Islet precursor cell (in vitro differentiated cells): ENCODE data around the gene SPEN.
"Not testable (repeated sequence)": the region's sequence is repeated elsewhere in the genome, so short reads cannot be mapped to it uniquely, and the experiment has no call there.

Source experiments
- DNase-seq: peaks from one replicate; pipeline ENCODE4 v3.0.0-alpha.2; 2018

Gene SPEN

DNA sequence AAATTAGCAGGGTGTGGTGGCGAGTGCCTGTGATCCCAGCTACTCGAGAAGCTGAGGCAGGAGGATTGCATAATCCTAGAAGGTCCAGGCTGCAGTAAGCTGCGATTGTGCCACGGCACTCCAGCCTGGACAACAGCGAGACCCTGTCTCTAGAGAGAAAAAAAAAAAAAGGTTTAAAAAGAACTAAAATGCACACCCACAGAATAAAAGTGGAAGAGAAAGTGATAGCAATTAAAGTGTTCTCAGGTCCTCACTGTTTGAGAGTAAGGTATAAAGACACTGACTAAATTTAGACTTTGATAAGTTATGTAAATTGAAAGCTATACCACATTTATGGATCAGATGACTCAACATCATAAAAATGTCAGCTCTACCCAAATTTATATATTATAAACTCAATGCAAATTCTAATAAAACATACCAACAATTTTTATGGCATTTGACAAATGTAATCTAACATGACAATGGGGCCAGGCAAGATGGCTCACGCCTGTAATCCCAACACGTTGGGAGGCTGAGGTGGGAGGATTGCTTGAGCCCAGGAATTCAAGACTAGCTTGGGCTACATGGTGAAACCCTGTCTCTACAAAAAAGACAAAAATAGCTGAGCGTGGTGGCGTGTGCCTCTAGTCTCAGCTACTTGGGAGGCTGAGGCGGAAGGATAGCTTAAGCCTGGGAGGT is 116.6 kb downstream of the SPEN start:
- DNase-seq, result no peak

DNA sequence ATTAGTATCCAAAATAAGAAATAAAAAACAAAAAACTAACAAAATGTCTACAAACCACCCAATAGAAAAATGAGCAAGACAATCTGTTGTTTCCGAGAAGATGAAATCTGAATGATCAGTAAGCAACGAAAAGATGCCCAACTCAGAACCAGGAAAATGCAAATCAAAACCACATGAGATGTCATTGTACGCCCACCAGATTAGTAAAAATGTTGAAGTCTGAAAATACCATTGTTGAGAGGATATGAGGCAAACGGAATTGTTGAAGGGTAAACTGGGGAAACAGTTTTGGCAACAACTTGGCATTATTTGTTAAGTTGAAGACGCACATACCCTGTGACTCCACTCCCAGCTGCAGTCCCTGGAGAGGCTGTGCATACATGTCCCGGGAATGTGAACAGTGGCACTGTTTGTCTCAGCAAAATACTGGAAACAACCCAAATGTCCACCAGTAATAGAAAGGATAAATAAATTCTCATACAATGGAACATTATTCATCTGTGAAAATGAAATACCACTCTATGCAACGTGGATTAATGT is 117.8 kb downstream of the SPEN start:
- DNase-seq, result no peak

DNA sequence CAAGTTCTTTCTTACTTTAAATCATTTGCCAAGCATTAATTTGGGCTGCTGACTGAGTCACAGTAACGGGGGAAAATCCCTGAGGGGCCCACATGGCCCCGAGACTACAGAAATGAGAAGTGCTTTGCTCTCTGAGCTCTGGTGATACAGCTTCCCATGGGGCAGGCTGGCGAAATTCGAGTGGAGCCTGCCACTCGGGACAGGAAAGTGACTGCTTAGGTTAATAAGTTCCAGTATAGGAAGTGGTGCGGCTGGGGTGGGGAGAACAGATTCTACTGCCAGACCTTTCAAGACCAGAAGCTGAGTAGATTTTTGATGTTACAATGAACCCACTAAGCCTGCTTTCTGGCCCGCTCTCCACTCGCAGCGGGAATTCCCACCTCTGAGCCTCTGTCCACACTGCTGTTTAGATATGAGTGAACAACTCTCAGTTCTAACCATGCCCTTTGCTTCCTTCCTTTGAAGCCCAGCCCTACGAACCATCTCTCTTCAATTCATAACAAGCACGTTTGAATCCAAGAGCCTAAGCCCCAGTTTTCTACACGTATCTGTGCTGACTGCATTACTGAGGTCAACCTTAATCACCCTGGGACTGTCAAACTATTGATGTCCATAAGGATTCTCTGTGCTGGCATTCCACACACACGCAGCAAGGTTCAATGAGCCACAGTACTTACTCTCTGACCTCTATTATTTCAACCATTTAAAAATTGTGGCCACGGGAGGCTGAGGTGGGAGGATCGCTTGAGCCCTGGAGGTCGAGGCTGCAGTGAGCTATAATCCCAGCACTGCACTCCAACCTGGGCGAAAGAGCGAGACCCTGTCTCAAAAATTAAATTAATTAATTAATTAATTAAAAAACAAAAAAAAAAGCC is 118.8 kb downstream of the SPEN start:
- DNase-seq, result no peak

DNA sequence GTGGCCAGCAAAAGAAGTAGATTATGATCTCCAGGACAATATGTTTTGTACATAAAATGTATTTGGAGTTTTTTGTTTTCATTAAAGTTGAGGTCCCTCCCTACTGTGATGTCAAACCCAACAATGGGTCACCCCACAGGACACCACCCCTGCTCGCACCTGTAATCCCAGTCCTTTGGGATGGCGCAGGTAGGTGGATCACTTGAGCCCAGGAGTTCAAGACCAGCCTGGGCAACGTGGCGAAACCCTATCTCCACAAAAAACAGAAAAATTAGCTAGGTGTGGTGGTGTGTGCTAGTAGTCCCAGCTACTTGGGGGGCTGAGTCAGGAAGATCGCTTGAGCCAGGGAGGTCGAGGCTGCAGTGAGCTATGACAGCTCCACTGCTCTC is 119.4 kb downstream of the SPEN start:
- no peak for DNase-seq

DNA sequence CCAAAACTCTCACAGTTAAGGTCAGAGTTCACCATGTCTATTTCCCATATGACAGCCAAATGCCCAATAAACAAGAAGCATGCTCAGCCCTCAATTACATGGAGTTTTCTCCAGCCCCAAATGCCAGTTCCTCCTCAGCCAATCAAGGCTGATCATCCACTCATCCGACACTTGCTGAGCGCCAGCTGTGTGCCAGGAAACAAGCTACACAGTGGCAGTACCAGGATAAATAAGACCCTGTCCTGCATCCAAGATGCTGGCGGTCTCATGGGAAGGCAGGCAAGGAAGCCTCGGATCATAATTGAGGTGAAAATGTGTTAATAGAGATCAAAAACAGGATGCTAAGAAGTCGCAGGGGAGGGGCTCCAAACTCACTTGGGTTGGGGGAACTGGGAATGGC is 120.7 kb downstream of the SPEN start:
- no peak for DNase-seq

DNA sequence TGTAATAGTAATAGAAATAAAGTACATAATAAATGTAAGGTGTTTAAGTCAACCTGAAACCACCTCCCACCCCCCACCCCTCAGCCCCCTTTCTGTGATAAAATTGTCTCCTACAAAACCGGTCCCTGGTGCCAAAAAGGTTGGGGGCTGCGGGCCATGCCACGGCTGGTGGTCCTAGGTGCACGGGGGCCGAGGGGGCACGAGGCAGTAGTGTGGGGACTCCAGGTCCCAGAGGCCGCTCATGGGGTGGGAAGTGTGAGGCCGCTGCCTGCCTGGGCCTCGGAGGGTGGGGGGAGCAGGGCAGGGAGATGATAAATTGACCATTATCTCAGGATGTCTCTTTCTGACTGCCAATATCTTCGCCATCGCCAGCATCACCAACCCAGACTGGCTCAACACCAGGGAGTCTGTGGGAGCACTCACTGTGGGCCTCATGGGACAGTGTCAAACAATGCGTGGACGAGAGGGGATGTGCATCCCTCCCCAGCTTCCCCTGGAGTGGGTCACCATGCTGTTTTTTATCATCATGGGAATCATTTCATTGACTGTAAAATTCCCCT is 121.9 kb downstream of the SPEN start:
- no peak for DNase-seq

DNA sequence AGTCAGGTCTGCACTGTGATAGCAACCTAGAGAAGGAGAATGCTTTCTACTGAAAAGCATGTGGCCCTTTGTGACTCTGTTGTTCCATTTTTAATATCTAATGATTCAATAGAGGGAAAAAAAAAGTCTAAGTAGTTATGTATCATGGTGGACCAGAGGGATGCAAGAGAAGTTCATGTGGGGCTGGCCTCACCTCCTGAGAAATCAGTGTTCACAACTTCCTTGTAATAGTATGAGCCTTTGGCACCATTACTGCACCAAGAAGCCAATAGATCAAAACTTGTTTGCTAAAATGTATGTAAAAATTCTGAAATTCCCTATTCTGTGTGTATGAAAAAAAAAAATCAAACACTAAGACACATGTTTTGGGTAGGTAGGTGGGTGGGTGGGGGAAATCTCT is 123.4 kb downstream of the SPEN start:
- no peak for DNase-seq

DNA sequence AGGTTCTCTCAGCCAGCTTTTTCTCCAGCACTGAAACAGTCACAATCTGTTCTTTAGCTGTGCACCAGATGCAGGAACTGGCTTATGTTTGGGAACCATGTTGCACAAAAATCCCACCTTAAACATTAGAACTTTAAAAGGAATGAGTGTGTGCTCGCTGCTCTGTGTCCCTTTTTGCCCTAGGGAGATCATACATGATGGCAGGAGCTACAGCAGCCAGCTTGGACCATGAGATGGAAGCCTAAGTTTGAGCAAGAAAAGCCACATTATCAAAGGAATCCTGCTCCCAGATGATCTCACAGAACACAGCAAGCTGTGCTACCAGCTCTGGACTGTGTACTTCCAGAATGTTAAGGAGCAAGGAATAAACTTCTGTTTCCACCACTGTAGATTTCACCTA is 124.9 kb downstream of the SPEN start:
- no peak for DNase-seq

DNA sequence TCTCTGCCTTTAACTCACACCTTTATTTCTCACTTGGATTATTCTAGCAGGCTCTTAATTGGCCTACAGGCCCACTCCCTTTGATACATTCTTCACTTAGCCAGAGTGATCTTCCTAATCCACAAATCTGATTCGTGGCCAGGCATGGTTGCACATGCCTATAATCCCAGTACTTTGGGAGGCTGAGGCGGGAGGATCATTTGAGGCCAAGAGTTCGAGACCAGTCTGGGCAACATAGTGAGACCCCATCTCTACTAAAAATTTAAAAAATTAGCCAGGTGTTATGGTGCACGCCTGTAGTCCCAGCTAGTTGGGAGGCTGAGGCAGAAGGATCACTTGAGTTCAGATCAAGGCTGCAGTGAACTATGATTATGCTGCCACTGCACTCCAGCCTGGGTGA is 126.3 kb downstream of the SPEN start:
- no peak for DNase-seq

DNA sequence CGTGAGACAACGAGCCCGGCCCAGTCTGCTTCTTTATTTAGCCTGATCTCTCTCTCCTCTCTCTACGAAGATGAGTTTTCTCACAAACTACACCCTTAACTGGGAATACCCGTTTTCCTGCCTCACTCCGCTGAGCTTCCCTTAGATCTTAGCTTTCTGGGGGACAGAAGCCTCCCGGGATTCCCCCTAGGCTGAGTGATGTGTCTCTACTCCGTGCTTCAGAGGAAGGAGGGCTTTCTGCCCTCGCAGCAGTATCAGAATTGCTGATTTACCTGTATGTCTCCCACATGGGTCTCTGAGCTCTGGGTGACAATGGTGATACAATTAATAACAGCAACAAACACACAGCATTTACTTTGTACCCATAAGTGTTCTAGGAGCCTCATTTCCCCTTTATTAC is 127.3 kb downstream of the SPEN start:
- DNase-seq, result no peak

DNA sequence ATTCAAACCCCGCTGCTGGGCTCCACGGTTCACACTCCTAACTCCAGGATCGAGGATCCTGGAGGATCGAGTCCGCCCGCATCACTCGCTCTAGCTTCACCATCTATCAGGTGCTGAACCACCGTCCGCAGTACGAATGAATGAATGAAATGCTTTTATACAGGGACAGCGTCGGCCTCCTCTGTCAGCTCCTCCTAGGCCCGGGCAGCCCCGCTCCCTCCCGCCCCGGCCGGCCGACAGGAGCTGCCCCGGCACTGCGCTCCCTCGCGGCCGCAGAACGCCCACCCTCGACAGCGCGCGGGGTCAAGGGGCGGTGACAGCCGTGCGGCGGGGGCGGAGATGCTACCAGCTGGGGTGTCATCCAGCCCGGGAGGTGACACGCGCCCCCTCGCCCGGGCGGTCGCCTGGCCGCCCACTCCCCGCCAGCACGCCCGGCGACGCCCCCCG is 127.9 kb downstream of the SPEN start:
- peak; percentile 88 for DNase-seq

DNA sequence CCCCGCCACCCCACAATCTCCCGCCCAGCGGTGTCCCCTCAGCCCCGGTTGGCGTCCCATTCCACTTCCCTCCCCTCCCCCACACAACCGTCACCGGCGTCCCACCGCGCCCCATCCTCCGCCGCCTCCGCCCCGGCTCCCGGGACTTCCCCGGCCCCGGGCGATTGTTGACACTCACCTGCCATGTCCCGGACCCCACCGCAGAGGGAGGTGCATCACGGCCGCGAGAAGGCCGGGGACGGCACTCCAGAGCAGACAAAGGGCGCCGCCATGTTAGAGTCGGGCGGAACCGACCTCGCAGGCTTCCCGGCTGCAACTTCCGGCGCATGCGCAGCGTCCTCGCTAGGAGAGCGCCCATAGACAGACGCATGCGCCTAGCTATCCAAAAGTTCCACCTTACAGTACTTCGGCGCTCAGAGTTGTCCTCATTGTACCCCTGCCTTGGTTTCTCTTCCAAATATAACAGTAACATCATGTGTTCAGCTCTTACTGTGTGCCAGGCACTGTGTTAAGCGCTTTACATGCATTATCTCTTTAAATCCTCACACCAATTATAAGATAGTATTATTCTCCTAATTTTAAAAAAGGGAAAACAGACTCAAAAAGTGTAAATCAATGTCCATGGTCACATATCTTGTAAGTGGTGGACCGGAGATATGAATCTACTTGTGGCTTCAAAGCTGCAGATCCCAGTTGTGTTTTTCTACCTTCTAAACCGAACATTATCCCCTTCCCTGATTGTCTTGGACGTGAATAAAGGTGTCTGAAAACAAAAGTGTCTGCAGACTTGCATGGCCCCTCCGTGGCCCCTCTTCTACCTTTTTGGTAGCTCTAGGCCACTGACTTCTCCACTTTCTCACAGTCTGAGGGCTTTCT is 128.5 kb downstream of the SPEN start, which contains the start of gene ZBTB17:
ZBTB17 (minus strand) TSS at position 297 of the 876 bp plus-strand sequence. CDS start 27,606 bp downstream, outside the sequence.
- peak; percentile 96 for DNase-seq

DNA sequence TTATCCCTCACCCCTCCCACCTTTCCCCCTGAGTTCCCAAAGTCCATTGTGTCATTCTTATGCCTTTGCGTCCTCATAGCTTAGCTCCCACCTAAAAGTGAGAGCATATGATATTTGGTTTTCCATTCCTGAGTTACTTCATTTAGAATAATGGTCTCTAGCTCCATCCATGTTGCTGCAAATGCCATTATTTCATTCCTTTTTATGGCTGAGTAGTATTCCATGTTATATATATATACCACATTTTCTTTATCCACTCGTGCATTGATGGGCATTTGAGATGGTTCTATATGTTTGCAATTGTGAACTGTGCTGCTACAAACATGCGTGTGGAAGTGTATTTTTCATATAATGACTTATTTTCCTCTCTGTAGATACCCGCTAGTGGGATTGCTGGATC is 130.4 kb downstream of the SPEN start:
- not testable (repeated sequence) for DNase-seq

DNA sequence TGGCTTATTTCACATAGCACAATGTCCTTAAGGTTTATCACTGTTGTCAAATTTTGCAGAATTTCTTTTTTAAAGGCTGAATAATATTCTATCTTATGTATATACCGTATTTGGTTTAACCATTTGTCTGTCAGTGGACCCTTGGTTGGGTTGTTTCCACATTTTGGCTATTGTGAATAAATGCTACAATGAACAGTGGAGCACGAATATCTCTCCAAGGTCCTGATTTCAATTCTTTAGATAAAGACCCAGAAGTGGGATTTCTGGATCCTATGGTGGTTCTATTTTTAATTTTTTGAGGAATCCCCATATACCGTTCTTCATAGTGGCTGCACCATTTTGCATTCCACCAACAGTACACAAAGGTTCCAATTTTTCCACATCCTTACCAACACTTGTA is 134.2 kb downstream of the SPEN start:
- DNase-seq, result no peak

DNA sequence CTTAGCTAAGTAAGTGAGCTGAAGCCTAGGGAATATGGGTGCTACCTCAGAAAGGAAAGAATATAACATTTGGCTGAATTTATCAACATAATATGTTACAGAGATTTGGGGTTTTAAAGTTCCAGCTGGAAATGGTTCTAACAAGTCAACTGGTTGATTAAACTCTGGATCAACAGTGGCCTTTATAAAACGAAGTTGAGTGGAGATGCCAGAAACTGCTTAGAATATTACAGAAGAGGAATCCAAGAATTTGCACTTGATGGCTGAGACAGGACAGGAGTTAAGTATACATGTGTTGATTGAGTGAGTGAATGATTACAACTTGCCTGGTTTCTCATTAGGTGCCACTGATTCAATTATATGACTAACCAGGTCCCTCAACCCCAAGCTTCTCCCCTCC is 135.8 kb downstream of the SPEN start:
- DNase-seq, result no peak

DNA sequence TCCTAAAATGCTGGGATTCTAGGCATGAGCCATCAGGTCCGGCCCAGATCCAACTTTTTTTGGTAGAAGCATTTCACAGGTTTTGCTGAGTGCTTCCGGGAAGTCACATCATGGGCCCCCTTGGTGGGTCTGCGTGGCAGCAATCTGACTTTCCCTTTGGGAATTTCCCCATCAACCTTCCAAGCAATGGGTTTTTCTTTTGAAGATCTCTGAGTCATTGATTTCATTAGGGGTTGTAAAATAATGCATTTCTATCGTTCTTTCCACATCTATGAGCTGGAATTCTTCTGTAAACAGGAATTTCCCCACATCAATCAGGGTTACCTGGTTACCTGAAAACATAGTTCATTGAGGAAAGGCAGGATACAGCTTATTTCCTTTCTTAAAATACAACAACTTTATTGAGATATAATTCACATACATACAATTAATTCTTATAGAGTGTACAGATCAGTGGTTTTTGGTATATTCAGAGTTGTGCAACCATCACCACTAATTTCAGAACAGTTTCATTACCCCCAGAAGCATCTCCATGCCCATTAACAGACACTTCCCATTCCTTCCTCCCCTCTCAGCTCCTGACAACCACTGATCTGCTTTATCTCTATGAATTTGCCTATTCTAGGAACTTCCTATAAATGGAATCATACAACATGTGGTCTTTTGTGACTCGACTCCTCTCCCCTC is 138.2 kb downstream of the SPEN start:
- no peak for DNase-seq

DNA sequence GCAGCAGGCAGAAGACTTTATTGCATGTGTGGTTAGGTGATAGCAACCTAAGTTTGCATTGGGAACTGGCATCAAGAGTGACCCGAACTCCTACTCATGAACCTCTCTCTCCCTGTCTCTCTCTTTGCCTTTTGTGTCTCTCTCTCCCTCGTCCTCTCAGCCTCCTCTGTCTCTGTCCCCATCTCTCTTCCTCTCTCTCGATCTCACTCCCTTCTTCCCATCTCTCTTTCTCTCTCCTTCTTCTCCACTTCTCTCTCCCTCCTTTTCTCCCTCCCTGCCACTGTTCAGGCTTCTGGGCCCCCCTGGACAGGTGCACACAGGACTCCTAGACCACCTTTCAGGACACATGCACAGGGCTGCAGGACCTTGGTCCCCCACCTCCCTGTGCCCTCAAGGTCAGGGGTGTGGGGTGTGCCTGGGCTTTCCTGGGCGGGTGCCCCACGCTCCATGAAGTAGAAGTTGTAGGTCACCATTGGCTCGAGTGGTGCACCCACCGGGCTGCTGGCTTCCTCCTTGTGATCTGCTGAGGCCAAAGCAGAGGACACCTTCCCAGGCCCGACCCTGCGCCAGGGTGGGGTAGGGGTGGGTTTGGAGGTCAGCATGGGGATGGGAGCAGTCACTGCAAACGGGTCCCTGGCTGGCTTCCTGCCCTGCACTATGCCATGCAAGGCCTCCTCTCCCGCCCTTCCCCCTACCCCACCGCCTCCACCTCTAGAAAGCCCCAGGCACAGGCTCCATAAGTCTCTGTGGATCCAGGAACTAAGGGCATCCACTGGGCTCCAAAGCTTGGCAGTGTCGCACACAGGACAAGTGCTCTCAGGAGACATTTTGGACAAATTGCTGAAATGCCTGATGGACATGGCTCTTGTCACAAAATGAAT is 141.6 kb downstream of the SPEN start:
- DNase-seq, result no peak

DNA sequence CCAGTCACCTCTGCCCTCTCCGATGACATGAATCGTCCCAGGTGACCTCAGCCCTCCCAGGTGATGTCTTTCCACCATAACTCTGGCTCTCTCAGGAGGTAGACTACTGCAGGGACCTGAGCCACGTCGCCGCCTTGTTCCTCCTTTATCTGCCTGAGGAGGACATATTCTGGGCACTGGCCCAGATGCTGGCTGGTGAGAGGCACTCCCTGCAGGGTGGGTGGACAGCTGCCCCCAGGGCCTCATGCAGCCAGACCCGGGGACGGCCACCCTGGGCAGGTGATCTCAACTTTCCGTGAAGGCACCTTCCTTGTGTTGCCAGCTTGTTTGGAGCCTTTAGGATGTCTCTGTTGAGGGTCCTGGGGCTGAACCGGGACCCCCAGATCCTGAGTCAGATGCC is 142.3 kb downstream of the SPEN start:
- DNase-seq, result no peak
